ENCODE results near the gene IWS1. TPM values are rescaled to one million over a fixed set of nuclear protein-coding genes. Genes with fewer than 3 reads are reported as not detected.
"Not testable (repeated sequence)": the region's sequence is repeated elsewhere in the genome, so short reads cannot be mapped to it uniquely, and the experiment has no call there.

Gene IWS1
- total RNA-seq, 1 donor from 2014 or later = 23.4 TPM

DNA sequence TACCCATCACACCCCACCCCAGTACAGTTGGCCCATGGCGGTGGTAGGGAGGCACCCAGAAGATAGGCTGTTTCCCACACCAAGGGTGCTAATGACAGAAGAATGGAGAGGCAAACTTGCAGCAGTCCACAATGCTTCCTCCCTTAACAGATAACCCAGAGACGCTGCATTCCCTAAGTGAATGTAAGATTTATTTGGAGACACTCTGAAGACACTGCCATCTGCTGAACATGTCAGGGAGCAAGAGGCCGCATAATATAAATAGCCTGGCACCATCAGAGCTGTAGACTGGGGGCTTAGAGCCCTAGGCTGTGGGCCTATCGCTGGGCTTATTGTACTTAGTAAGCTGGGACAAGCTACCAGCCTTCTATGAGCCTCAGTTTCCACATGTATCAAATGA, 2.2 kb upstream of the IWS1 start:
- no peak for DNase-seq (ENCODE audit: low spot score)

GRCh38 chr2:127527001-127527804, 914 bp upstream of the IWS1 start:
- DNase-seq (ENCODE audit: low spot score) = no peak

GRCh38 chr2:127525691-127526131, 578 bp downstream of the IWS1 start:
- DNase-seq (ENCODE audit: low spot score) = peak; percentile 56

GRCh38 chr2:127524198-127524834, 2.0 kb downstream of the IWS1 start:
- not testable (repeated sequence) for DNase-seq (ENCODE audit: low spot score)

- DNase-seq (ENCODE audit: low spot score) = no peak
Observed at GRCh38 chr2:127523269-127523939, 2.9 kb downstream of the IWS1 start.

GRCh38 chr2:127520424-127520823, 5.9 kb downstream of the IWS1 start:
- DNase-seq (ENCODE audit: low spot score) = no peak

DNA sequence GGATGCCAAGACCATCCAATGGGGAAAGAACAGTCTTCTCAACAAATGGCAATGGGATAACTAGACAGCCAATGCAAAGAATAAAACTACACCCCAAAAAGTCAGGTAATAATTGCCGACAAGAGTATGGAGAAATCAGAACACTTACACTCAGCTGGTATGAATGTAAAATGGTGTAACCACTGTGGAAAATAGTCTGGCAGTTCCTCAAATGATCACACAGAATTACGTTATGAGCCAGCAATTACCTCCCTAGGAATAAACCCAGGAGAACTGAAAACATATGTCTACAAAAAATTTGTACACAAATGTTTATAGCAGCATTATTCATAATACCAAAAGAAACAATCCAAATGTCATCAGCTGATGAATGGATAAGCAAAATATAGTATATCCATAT, 8.8 kb downstream of the IWS1 start:
- no peak for DNase-seq (ENCODE audit: low spot score)

DNA sequence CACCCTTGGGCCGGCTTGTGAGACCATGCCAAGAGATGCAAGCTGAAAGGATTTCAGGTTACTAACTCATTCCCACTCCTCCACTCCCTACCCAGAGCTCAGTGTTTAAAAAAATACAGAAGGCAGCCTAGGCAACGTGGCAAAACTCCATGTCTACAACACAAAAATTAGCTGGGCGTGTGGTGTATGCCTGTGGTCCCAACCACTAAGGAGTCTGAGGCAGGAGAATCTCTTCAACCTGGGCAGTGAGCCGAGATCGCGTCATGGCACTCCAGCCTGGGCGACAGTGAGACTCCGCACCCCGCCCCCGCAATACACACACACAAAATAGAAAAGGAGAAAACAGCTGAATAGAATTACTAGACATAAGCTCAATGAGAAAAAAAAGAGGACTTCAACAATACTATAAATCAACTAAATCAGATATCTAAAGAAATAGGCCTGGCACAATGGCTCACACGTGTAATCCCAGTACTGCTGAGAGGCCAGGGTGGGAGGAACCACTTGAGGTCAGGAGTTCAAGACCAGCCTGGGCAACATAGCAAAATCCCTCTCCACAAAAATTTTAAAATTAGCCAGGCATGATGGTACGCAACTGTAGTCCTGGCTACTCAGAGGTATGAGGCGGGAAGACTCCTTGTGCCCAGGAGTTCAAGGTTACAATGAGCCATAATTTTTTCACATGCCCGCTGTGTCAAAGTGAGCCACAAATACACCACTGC, 10.1 kb downstream of the IWS1 start:
- DNase-seq (ENCODE audit: low spot score) = no peak

DNA sequence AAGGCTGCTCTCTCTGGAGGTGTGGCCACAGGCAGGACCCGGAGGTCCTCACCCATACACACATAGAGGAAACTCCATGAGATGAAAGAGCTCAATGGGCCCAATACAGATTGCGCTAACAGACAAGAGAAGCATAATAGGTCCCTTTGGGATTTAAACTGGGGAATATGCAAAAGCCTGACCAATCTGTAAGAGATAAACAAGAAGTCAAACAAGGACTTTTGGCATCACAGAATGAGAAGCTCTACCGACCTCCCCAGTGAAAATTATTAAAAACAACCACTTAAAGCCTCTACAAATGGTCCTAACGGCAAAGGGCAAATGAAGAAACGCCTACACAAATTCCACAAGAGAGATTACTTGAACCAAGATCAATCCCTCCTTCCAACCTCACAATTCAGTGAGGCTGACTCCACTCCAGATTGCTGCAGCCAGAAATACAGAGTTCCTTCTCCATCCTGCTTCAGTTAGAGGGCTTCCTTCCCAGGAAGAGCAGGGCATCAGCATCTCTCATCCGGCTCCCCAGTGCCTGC, 10.8 kb downstream of the IWS1 start:
- no peak for DNase-seq (ENCODE audit: low spot score)

- DNase-seq (ENCODE audit: low spot score) = no peak
Observed at GRCh38 chr2:127514485-127514884, 11.8 kb downstream of the IWS1 start.

DNA sequence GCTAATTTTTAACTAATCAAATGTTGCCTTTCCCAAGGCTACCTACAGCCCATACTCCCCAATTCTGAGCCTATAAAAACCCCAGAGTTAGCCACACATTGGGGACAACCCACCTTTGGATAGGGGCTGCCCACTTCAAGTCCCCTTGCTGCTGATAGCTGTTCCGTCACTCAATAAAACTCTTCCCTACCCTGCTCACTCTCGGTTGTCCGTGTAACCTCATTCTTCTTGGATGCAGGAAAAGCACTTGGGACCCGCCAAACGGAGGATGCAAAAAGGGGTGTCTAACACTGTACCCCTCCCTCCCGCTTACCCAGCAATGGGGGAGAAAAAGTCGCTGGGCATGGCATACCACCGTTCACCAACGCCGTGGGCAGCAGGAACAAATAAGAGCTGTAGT, 12.2 kb downstream of the IWS1 start:
- DNase-seq (ENCODE audit: low spot score) = no peak

GRCh38 chr2:127512362-127512761, 13.9 kb downstream of the IWS1 start:
- no peak for DNase-seq (ENCODE audit: low spot score)

- no peak for DNase-seq (ENCODE audit: low spot score)
Observed at GRCh38 chr2:127511917-127512316, 14.4 kb downstream of the IWS1 start.

GRCh38 chr2:127511090-127511695, 15.1 kb downstream of the IWS1 start:
- DNase-seq (ENCODE audit: low spot score) = no peak

GRCh38 chr2:127510073-127510472, 16.2 kb downstream of the IWS1 start:
- no peak for DNase-seq (ENCODE audit: low spot score)

GRCh38 chr2:127508631-127509034, 17.7 kb downstream of the IWS1 start:
- DNase-seq (ENCODE audit: low spot score) = peak; percentile 81

- DNase-seq (ENCODE audit: low spot score) = no peak
Observed at GRCh38 chr2:127508023-127508630, 18.2 kb downstream of the IWS1 start.

- no peak for DNase-seq (ENCODE audit: low spot score)
Observed at GRCh38 chr2:127506510-127506909, 19.8 kb downstream of the IWS1 start.

GRCh38 chr2:127504552-127505430, 21.5 kb downstream of the IWS1 start:
- DNase-seq (ENCODE audit: low spot score) = no peak

DNA sequence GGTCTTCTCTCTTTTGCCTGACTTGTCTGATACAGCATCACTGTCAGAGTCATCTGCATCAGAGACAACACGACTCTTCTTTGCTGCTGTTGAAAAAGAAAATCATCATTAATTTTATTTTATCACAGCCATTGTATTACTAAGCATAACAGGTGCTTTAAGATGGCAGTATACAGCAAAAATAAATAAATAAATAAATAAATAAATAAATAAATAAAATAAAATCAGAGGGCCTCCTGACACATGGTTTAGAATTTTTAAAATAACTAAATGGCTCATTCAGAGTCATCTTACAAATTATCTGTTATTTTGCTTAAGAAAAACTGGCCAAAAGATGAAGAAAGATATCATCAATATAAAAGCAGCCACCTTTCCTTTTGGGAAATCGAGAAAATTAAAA, 22.8 kb downstream of the IWS1 start:
- no peak for DNase-seq (ENCODE audit: low spot score)
